Neuron (in vitro differentiated cells): ENCODE measurements around the gene NIPAL4.

ENCODE experiments used
- H2AFZ ChIP-seq: one replicate; pipeline ENCODE4 v1.6.1; 2013; ENCODE audit warnings: low read depth, mild to moderate bottlenecking, inconsistent platforms, low read length, moderate library complexity
- H3K27me3 ChIP-seq: one replicate; pipeline ENCODE4 v1.6.1; 2013; ENCODE audit warnings: low read length; ENCODE audit not compliant: insufficient read depth
- H3K36me3 ChIP-seq: one replicate; pipeline ENCODE4 v1.6.1; 2013; ENCODE audit warnings: low read length; ENCODE audit not compliant: insufficient read depth
- H3K4me1 ChIP-seq: one replicate; pipeline ENCODE4 v1.6.1; 2013; ENCODE audit warnings: low read length; ENCODE audit not compliant: insufficient read depth
- H3K4me3 ChIP-seq: 2 replicates; pipeline ENCODE4 v1.5.1; 2013; ENCODE audit warnings: mild to moderate bottlenecking, low read length, moderate library complexity
- H3K9me3 ChIP-seq: one replicate; pipeline ENCODE4 v1.6.1; 2013; ENCODE audit warnings: low read length

The NIPAL4 gene

GRCh38 chr5:157469073-157469472 is 9.1 kb downstream of the NIPAL4 start:
- Histone ChIP-seq H3K4me3 (no peak overlapping the region), H3K9me3 (no peaks in the 10 kb centered on the region), H3K27me3 (no peaks in the 10 kb centered on the region), H3K36me3 (no peaks in the 10 kb centered on the region), H2AFZ (no peak overlapping the region), H3K4me1 (no peaks in the 10 kb centered on the region)

GRCh38 chr5:157469687-157470086 is 9.7 kb downstream of the NIPAL4 start:
- H2AFZ ChIP-seq: no peak overlapping the region
- no peaks in the 10 kb centered on the region for H3K9me3 ChIP-seq
- H3K36me3 ChIP-seq: no peaks in the 10 kb centered on the region
- no peak overlapping the region for H3K4me3 ChIP-seq
- H3K4me1 ChIP-seq: no peaks in the 10 kb centered on the region
- no peaks in the 10 kb centered on the region for H3K27me3 ChIP-seq

GRCh38 chr5:157470631-157471030 is 10.6 kb downstream of the NIPAL4 start:
- Histone ChIP-seq H3K4me1 (no peaks in the 10 kb centered on the region), H2AFZ (no peak overlapping the region), H3K4me3 (no peak overlapping the region), H3K27me3 (no peaks in the 10 kb centered on the region), H3K9me3 (no peaks in the 10 kb centered on the region), H3K36me3 (no peaks in the 10 kb centered on the region)

GRCh38 chr5:157471709-157472108 is 11.7 kb downstream of the NIPAL4 start:
- no peaks in the 10 kb centered on the region for H3K27me3 ChIP-seq
- no peaks in the 10 kb centered on the region for H3K36me3 ChIP-seq
- no peak overlapping the region for H2AFZ ChIP-seq
- H3K9me3 ChIP-seq: no peaks in the 10 kb centered on the region
- no peak overlapping the region for H3K4me3 ChIP-seq
- no peaks in the 10 kb centered on the region for H3K4me1 ChIP-seq

GRCh38 chr5:157473383-157474320 is 13.6 kb downstream of the NIPAL4 start:
- Histone ChIP-seq H3K27me3 (no peaks in the 10 kb centered on the region), H3K4me1 (no peaks in the 10 kb centered on the region), H3K4me3 (no peak overlapping the region), H2AFZ (no peak overlapping the region), H3K9me3 (no peaks in the 10 kb centered on the region), H3K36me3 (no peaks in the 10 kb centered on the region)

GRCh38 chr5:157475432-157475831 is 15.4 kb downstream of the NIPAL4 start:
- Histone ChIP-seq H3K4me3 (no peak overlapping the region), H3K27me3 (no peaks in the 10 kb centered on the region), H2AFZ (no peak overlapping the region), H3K36me3 (no peaks in the 10 kb centered on the region), H3K4me1 (no peaks in the 10 kb centered on the region), H3K9me3 (no peaks in the 10 kb centered on the region)

- Histone ChIP-seq H3K36me3 (peaks cover 2% of the 10 kb centered on the region), H2AFZ (no peak overlapping the region), H3K4me3 (no peak overlapping the region), H3K9me3 (no peaks in the 10 kb centered on the region), H3K27me3 (no peaks in the 10 kb centered on the region), H3K4me1 (no peaks in the 10 kb centered on the region)
Observed at GRCh38 chr5:157476702-157477408, 16.8 kb downstream of the NIPAL4 start.

GRCh38 chr5:157477814-157478494 is 17.9 kb downstream of the NIPAL4 start:
- Histone ChIP-seq H3K9me3 (no peaks in the 10 kb centered on the region), H3K4me1 (no peaks in the 10 kb centered on the region), H3K27me3 (no peaks in the 10 kb centered on the region), H2AFZ (no peak overlapping the region), H3K4me3 (no peak overlapping the region), H3K36me3 (peaks cover 2% of the 10 kb centered on the region)

GRCh38 chr5:157478726-157479125 is 18.7 kb downstream of the NIPAL4 start:
- Histone ChIP-seq H3K4me1 (no peaks in the 10 kb centered on the region), H2AFZ (no peak overlapping the region), H3K27me3 (no peaks in the 10 kb centered on the region), H3K36me3 (peaks cover 2% of the 10 kb centered on the region), H3K9me3 (no peaks in the 10 kb centered on the region), H3K4me3 (no peak overlapping the region)

GRCh38 chr5:157479166-157479565 is 19.2 kb downstream of the NIPAL4 start:
- Histone ChIP-seq H3K4me1 (no peaks in the 10 kb centered on the region), H2AFZ (no peak overlapping the region), H3K9me3 (no peaks in the 10 kb centered on the region), H3K36me3 (peaks cover 2% of the 10 kb centered on the region), H3K27me3 (no peaks in the 10 kb centered on the region), H3K4me3 (no peak overlapping the region)

GRCh38 chr5:157479612-157480510 is 19.8 kb downstream of the NIPAL4 start:
- Histone ChIP-seq H3K4me1 (no peaks in the 10 kb centered on the region), H3K4me3 (no peak overlapping the region), H3K36me3 (peaks cover 2% of the 10 kb centered on the region), H2AFZ (no peak overlapping the region), H3K9me3 (no peaks in the 10 kb centered on the region), H3K27me3 (no peaks in the 10 kb centered on the region)

GRCh38 chr5:157481265-157481664 is 21.3 kb downstream of the NIPAL4 start:
- Histone ChIP-seq H3K4me3 (no peak overlapping the region), H3K4me1 (no peaks in the 10 kb centered on the region), H2AFZ (no peak overlapping the region), H3K9me3 (no peaks in the 10 kb centered on the region), H3K36me3 (peaks cover 2% of the 10 kb centered on the region), H3K27me3 (no peaks in the 10 kb centered on the region)
